ENCODE measurements around the gene NOL8. TPM values are rescaled to one million over a fixed set of nuclear protein-coding genes. Genes with fewer than 3 reads are reported as not detected.

NOL8 gene
- total RNA-seq, 1 experiment from 2014 or later = 48.4 TPM

DNA sequence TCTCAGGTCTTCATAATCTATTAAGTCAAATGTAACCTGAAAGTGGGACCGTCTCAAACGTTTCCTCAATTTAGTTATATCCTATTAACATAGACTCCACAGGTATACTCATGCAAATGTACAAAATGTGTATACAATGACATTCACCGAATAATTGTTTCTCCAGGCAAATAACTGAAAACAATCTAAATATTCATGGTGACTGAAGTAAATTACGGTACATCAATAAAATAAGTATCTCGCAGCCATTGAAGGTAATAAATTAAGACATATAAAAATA, 32.1 kb downstream of the NOL8 start:
- Mint-ChIP-seq H3K27me3 (ENCODE audit: low read depth) (no peaks in the 10 kb centered on the region), H3K27ac (peak overlapping the region; percentile 9 to 100 (median 84); a peak in 6 of 7 replicates), H3K9me3 (no peaks in the 10 kb centered on the region), H3K36me3 (ENCODE audit: insufficient read depth in 1 of 3, low read depth in 3 of 3) (peaks cover 25 to 61% (median 45%) of the 10 kb centered on the region in 3 experiments; a peak in 6 of 7 replicates), H3K4me1 (peaks cover 15 to 17% of the 10 kb centered on the region in 2 experiments), H3K4me3 (peak overlapping the region; percentile 95 to 98)
- Histone ChIP-seq H3K79me2 (ENCODE audit: insufficient read depth, low read length) (peaks cover 18% of the 10 kb centered on the region; the same call in 1 of the 2 replicates), H3K27me3 (ENCODE audit: insufficient read depth, low read length) (no peaks in the 10 kb centered on the region), H3K18ac (ENCODE audit: insufficient read length, low read depth, low read length) (no peak overlapping the region), H3K23me2 (ENCODE audit: insufficient read length, low read depth, low read length, poor library complexity, severe bottlenecking) (no peaks in the 10 kb centered on the region), H2AK5ac (ENCODE audit: insufficient read length, low read length) (no peak overlapping the region), H2BK15ac (ENCODE audit: low read depth, low read length) (no peak overlapping the region), H3K9me3 (ENCODE audit: control insufficient read depth, low read depth, low read length) (no peaks in the 10 kb centered on the region), H3K4me2 (ENCODE audit: insufficient read depth, insufficient read length, low read length) (peak overlapping the region; percentile 89), H3K14ac (ENCODE audit: insufficient read depth, low read length) (no peak overlapping the region), H2BK20ac (ENCODE audit: low read depth, low read length, poor library complexity, severe bottlenecking) (no peak overlapping the region), H4K5ac (ENCODE audit: insufficient read length, low read depth, low read length) (no peak overlapping the region), H3T11ph (ENCODE audit: low read length) (no peak overlapping the region), H3K27ac (ENCODE audit: insufficient read length, low read depth, low read length) (no peak overlapping the region), H3K4ac (ENCODE audit: low read depth, low read length) (no peak overlapping the region), H2AFZ (ENCODE audit: low read length) (no peak overlapping the region), H4K8ac (replicated peaks; ENCODE audit: insufficient read length, low read depth, low read length) (no peak overlapping the region), H3K56ac (ENCODE audit: insufficient read length, low read depth, low read length) (no peak overlapping the region), H2BK12ac (ENCODE audit: insufficient read length, low read depth, low read length) (no peak overlapping the region), H3K4me1 (ENCODE audit: insufficient read depth, low read length) (no peaks in the 10 kb centered on the region), H4K20me1 (ENCODE audit: control insufficient read depth, insufficient read depth, insufficient read length) (no peaks in the 10 kb centered on the region), H3K79me1 (ENCODE audit: insufficient read depth, low read depth, low read length, poor library complexity, severe bottlenecking) (no peaks in the 10 kb centered on the region), H2BK5ac (ENCODE audit: insufficient read length, low read length) (no peak overlapping the region), H3K9ac (ENCODE audit: extremely low read depth, insufficient read length, low read length) (peak overlapping the region; percentile 96), H4K91ac (ENCODE audit: insufficient read length, low read depth, low read length) (no peak overlapping the region), H3K23ac (ENCODE audit: insufficient read length, low read depth, low read length) (no peak overlapping the region), H2BK120ac (ENCODE audit: low read depth, low read length, poor library complexity, severe bottlenecking) (no peak overlapping the region)
- TF ChIP-seq, protein P1, sequence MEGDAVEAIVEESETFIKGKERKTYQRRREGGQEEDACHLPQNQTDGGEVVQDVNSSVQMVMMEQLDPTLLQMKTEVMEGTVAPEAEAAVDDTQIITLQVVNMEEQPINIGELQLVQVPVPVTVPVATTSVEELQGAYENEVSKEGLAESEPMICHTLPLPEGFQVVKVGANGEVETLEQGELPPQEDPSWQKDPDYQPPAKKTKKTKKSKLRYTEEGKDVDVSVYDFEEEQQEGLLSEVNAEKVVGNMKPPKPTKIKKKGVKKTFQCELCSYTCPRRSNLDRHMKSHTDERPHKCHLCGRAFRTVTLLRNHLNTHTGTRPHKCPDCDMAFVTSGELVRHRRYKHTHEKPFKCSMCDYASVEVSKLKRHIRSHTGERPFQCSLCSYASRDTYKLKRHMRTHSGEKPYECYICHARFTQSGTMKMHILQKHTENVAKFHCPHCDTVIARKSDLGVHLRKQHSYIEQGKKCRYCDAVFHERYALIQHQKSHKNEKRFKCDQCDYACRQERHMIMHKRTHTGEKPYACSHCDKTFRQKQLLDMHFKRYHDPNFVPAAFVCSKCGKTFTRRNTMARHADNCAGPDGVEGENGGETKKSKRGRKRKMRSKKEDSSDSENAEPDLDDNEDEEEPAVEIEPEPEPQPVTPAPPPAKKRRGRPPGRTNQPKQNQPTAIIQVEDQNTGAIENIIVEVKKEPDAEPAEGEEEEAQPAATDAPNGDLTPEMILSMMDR (conservative IDR thresholded peaks at IDR 0.05) = no peak
- WGBS (ENCODE audit: extremely low coverage, insufficient read length, low lambda C conversion rate) = no CpG with 5 or more reads among the region's 5 CpGs
- DNase-seq = no peak

All from H9 (cell line).